Measurements from ENCODE around the gene UCN2.

GRCh38 chr3:48598323-48599076 lies 34.9 kb upstream of the UCN2 start:
- TF ChIP-seq, protein P1, sequence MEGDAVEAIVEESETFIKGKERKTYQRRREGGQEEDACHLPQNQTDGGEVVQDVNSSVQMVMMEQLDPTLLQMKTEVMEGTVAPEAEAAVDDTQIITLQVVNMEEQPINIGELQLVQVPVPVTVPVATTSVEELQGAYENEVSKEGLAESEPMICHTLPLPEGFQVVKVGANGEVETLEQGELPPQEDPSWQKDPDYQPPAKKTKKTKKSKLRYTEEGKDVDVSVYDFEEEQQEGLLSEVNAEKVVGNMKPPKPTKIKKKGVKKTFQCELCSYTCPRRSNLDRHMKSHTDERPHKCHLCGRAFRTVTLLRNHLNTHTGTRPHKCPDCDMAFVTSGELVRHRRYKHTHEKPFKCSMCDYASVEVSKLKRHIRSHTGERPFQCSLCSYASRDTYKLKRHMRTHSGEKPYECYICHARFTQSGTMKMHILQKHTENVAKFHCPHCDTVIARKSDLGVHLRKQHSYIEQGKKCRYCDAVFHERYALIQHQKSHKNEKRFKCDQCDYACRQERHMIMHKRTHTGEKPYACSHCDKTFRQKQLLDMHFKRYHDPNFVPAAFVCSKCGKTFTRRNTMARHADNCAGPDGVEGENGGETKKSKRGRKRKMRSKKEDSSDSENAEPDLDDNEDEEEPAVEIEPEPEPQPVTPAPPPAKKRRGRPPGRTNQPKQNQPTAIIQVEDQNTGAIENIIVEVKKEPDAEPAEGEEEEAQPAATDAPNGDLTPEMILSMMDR (IDR thresholded peaks at IDR 0.05), result no peak
- TF ChIP-seq POLR2AphosphoS5 (IDR thresholded peaks at IDR 0.05; ENCODE audit: low read depth, low read length), result peak; percentile 18; the same call in 1 of the 2 replicates
